ENCODE measurements around the gene NOSTRIN. TPM values are rescaled to one million over a fixed set of nuclear protein-coding genes. Genes with fewer than 3 reads are reported as not detected.

NOSTRIN gene
- total RNA-seq, 4 donors from 2014 or later, result 12.5 to 22.5 (median 16.1) TPM

- Histone ChIP-seq H3K9me3 (no peaks in the 10 kb centered on the region), H3K27ac (no peak overlapping the region), H3K36me3 (no peaks in the 10 kb centered on the region), H3K27me3 (no peaks in the 10 kb centered on the region), H3K4me1 (no peaks in the 10 kb centered on the region), H3K4me3 (no peak overlapping the region)
- TF ChIP-seq CTCF (IDR thresholded peaks at IDR 0.05) (no peak), EP300 (IDR thresholded peaks at IDR 0.05) (no peak), POLR2A (IDR thresholded peaks at IDR 0.05) (no peak), POLR2AphosphoS5 (IDR thresholded peaks at IDR 0.05) (no peak)
- ATAC-seq, result no peak
- 97 to 100% methylated on average over 3 to 4 of the region's 4 CpGs for WGBS, 2 donors (ENCODE audit: low coverage in 1 of 2)
Measured at GRCh38 chr2:168782271-168782670, 20.2 kb upstream of the NOSTRIN start.

GRCh38 chr2:168784993-168785392 is 17.4 kb upstream of the NOSTRIN start:
- 73 to 84% methylated on average over 3 of the region's 3 CpGs for WGBS, 2 donors (ENCODE audit: low coverage in 1 of 2)
- H3K27me3 ChIP-seq, result no peaks in the 10 kb centered on the region
- no peaks in the 10 kb centered on the region for H3K36me3 ChIP-seq
- no peaks in the 10 kb centered on the region for H3K9me3 ChIP-seq
- H3K27ac ChIP-seq, result no peak overlapping the region
- H3K4me3 ChIP-seq, result no peak overlapping the region
- TF ChIP-seq POLR2A (IDR thresholded peaks at IDR 0.05) (no peak), POLR2AphosphoS5 (IDR thresholded peaks at IDR 0.05) (no peak), CTCF (IDR thresholded peaks at IDR 0.05) (no peak), EP300 (IDR thresholded peaks at IDR 0.05) (no peak)
- no peak for ATAC-seq
- no peaks in the 10 kb centered on the region for H3K4me1 ChIP-seq

DNA sequence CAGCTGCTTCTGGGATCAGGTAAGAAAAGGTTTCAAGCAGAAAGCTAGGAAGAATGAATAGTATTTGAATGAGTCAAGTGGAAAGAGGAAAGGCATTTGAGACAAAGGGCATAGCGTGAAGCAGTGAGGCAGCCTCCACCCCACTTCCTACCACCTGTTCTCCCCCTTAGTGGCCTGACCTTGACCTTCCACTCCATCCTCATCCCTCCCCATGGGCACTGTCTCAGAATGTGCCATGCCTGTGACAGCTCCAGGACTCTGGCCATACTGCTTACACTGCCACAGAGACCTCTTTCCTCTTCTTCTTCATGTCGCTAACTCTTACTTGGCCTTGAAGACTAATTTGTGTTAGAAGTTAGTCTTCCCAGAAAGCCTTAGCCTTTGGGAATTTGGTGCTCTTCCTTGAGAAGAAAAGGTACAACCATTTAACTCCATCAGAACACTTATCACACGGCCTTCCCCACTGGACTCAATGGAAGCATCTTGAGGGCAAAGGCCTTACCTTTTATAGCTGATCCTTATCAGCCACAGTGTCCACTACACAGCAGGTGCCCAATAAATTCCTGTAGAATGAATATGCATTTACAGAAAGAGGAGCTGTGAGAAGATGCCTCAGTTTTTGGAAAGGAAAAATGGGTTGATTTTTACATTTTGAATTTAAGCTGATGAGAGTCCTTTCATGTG is 15.2 kb upstream of the NOSTRIN start:
- WGBS, 2 donors (ENCODE audit: low coverage in 1 of 2), result 60 to 87% methylated on average over 1 to 3 of the region's 3 CpGs
- Histone ChIP-seq H3K27ac (no peak overlapping the region), H3K9me3 (no peaks in the 10 kb centered on the region), H3K36me3 (no peaks in the 10 kb centered on the region), H3K4me3 (no peak overlapping the region), H3K27me3 (no peaks in the 10 kb centered on the region), H3K4me1 (no peaks in the 10 kb centered on the region)
- no peak for ATAC-seq
- TF ChIP-seq EP300 (IDR thresholded peaks at IDR 0.05) (no peak), CTCF (IDR thresholded peaks at IDR 0.05) (no peak), POLR2AphosphoS5 (IDR thresholded peaks at IDR 0.05) (no peak), POLR2A (IDR thresholded peaks at IDR 0.05) (no peak)

DNA sequence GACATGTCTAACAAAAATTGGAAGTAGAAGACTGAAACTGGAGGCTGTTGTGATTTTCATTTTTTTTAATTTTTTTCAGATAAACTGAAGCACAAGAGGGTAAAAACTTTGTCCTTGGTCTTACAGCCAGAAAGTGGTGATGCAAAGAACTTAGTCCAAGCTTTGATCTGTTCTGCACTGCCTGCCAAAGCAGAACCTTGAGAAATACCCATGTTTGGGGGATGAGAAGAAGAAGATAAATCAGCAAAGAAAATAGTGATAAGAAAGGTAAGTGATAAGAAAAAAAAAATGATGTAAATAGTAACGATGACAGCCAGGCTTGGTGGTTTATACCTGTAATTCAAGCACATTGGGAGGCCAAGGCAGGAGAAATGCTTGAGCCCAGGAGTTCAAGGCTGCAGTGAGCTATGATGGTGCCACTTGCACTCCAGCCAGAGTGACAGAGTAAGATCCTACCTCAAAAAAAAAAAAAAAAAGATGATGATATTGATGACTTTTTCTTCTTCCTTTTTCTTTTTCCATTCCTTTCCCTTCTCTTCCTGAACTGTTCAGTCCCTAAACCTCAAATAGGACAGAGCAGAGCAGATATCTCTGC is 14.6 kb upstream of the NOSTRIN start:
- H3K27me3 ChIP-seq, result no peaks in the 10 kb centered on the region
- no peak for ATAC-seq
- TF ChIP-seq POLR2A (IDR thresholded peaks at IDR 0.05), result no peak
- TF ChIP-seq CTCF (IDR thresholded peaks at IDR 0.05), result no peak
- TF ChIP-seq EP300 (IDR thresholded peaks at IDR 0.05), result no peak
- TF ChIP-seq POLR2AphosphoS5 (IDR thresholded peaks at IDR 0.05), result no peak
- no peak overlapping the region for H3K27ac ChIP-seq
- no peaks in the 10 kb centered on the region for H3K36me3 ChIP-seq
- H3K9me3 ChIP-seq, result no peaks in the 10 kb centered on the region
- H3K4me1 ChIP-seq, result no peaks in the 10 kb centered on the region
- WGBS, 2 donors (ENCODE audit: low coverage in 1 of 2), result 85% methylated on average over 1 of the region's 1 CpG; no CpG with 5 or more reads in 1 of the 2 donors
- H3K4me3 ChIP-seq, result no peak overlapping the region

DNA sequence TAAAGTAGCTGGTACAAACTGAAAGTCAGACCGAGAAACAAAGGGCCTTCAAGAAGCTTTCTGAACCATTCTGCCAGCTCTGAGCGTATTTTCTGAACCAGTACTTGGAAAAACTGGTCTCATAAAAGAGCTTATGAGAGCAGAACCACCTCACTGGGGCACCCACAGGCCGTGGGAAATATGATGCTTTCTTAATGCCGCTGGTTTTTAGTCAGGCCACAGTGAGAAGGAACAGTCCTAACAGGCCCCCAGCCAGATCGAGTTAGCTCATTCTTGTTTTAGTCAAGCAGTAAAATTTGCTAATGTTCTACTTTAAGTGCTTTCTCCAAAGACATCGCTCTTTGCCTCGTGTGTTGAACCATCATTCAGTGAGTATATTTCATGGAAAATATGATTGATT is 12.7 kb upstream of the NOSTRIN start:
- Histone ChIP-seq H3K27ac (no peak overlapping the region), H3K4me3 (no peak overlapping the region), H3K36me3 (no peaks in the 10 kb centered on the region), H3K27me3 (no peaks in the 10 kb centered on the region), H3K4me1 (no peaks in the 10 kb centered on the region), H3K9me3 (no peaks in the 10 kb centered on the region)
- no peak for TF ChIP-seq EP300 (IDR thresholded peaks at IDR 0.05)
- TF ChIP-seq CTCF (IDR thresholded peaks at IDR 0.05), result no peak
- no peak for TF ChIP-seq POLR2AphosphoS5 (IDR thresholded peaks at IDR 0.05)
- TF ChIP-seq POLR2A (IDR thresholded peaks at IDR 0.05), result no peak
- ATAC-seq, result no peak
- 64 to 69% methylated on average over 5 to 7 of the region's 7 CpGs for WGBS, 2 donors (ENCODE audit: low coverage in 1 of 2)

Measured in gastroesophageal sphincter (tissue), 4 donors.